GM23338 (cell line): Measurements from ENCODE around the gene RNF150.

Source experiments
- CREB1 ChIP-seq: fragments of 250-450 bp; sonication (Bioruptor Pico); IDR thresholded peaks from 2 replicates; pipeline ENCODE4 v1.5.0; 2020; ENCODE audit warnings: low read depth, mild to moderate bottlenecking, moderate library complexity
- EZH2 ChIP-seq: fragments of 200-600 bp; sonication (generic); IDR thresholded peaks from one replicate; pipeline ENCODE4 v1.8.0; 2017; ENCODE audit warnings: antibody characterized with exemption, mild to moderate bottlenecking, low read depth; ENCODE audit not compliant: unreplicated experiment
- EZH2phosphoT487 ChIP-seq: fragments of 200-600 bp; sonication (generic); IDR thresholded peaks from one replicate; pipeline ENCODE4 v1.8.1; 2018; ENCODE audit warnings: antibody characterized with exemption; ENCODE audit not compliant: unreplicated experiment
- JUNB ChIP-seq: IDR thresholded peaks from one replicate; pipeline ENCODE4 v1.6.1; 2016; ENCODE audit warnings: antibody characterized with exemption; ENCODE audit not compliant: unreplicated experiment
- POLR2AphosphoS5 ChIP-seq: IDR thresholded peaks from 2 replicates; pipeline ENCODE4 v1.6.1; 2016; ENCODE audit warnings: antibody characterized with exemption, low read depth
- TF ChIP-seq, protein P1 (sequence below), 2 experiments: fragments of 200-600 bp in 1 of 2; sonication (generic) in 1 of 2; conservative IDR thresholded peaks; 2 replicates each; pipeline versions ENCODE4 v1.5.1 to v1.6.1; 2016 to 2017; ENCODE audit warnings: antibody characterized with exemption in 2 of 2, low read depth in 2 of 2, mild to moderate bottlenecking in 2 of 2, moderate library complexity in 1 of 2
- TF ChIP-seq, protein P2 (sequence below): IDR thresholded peaks from one replicate; pipeline ENCODE4 v1.6.1; 2018; ENCODE audit warnings: antibody characterized with exemption; ENCODE audit not compliant: unreplicated experiment

DNA sequence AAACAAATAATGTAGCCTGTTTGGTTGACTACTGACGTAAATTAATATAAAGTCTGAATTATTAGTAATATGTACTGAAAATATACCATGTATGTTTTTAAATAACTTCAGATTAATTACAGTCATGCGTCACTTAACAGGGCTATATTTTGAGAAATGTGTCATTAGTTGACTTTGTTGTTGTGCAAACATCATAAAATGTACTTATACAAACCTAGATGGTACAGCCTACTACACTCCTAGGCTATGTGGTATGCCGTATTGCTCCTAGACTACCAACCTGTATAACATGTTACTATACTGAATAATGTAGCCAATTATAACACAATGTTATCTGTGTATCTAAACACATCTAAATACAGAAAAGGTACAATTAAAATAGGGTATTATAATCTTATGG is 66.6 kb downstream of the RNF150 start:
- TF ChIP-seq, protein P1, sequence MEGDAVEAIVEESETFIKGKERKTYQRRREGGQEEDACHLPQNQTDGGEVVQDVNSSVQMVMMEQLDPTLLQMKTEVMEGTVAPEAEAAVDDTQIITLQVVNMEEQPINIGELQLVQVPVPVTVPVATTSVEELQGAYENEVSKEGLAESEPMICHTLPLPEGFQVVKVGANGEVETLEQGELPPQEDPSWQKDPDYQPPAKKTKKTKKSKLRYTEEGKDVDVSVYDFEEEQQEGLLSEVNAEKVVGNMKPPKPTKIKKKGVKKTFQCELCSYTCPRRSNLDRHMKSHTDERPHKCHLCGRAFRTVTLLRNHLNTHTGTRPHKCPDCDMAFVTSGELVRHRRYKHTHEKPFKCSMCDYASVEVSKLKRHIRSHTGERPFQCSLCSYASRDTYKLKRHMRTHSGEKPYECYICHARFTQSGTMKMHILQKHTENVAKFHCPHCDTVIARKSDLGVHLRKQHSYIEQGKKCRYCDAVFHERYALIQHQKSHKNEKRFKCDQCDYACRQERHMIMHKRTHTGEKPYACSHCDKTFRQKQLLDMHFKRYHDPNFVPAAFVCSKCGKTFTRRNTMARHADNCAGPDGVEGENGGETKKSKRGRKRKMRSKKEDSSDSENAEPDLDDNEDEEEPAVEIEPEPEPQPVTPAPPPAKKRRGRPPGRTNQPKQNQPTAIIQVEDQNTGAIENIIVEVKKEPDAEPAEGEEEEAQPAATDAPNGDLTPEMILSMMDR (conservative IDR thresholded peaks at IDR 0.05; ENCODE audit: low read depth in 2 of 2), result no peak
- TF ChIP-seq, protein P2, sequence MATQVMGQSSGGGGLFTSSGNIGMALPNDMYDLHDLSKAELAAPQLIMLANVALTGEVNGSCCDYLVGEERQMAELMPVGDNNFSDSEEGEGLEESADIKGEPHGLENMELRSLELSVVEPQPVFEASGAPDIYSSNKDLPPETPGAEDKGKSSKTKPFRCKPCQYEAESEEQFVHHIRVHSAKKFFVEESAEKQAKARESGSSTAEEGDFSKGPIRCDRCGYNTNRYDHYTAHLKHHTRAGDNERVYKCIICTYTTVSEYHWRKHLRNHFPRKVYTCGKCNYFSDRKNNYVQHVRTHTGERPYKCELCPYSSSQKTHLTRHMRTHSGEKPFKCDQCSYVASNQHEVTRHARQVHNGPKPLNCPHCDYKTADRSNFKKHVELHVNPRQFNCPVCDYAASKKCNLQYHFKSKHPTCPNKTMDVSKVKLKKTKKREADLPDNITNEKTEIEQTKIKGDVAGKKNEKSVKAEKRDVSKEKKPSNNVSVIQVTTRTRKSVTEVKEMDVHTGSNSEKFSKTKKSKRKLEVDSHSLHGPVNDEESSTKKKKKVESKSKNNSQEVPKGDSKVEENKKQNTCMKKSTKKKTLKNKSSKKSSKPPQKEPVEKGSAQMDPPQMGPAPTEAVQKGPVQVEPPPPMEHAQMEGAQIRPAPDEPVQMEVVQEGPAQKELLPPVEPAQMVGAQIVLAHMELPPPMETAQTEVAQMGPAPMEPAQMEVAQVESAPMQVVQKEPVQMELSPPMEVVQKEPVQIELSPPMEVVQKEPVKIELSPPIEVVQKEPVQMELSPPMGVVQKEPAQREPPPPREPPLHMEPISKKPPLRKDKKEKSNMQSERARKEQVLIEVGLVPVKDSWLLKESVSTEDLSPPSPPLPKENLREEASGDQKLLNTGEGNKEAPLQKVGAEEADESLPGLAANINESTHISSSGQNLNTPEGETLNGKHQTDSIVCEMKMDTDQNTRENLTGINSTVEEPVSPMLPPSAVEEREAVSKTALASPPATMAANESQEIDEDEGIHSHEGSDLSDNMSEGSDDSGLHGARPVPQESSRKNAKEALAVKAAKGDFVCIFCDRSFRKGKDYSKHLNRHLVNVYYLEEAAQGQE, result no peak
- TF ChIP-seq EZH2, result no peak
- no peak for TF ChIP-seq POLR2AphosphoS5
- no peak for TF ChIP-seq EZH2phosphoT487
- TF ChIP-seq CREB1 (CRISPR knock-in tag), result no peak
- TF ChIP-seq JUNB, result no peak
